Skeletal muscle cell (primary cell): Measurements from ENCODE around the gene ACER1.
A peak's percentile ranks its signal among the peaks of the same experiment; 100 is the strongest.
"Not testable (repeated sequence)": the region's sequence is repeated elsewhere in the genome, so short reads cannot be mapped to it uniquely, and the experiment has no call there.

Experiments used
- DNase-seq: peaks from one replicate; pipeline ENCODE4 v3.0.0-alpha.2; 2010; ENCODE audit warnings: low read depth
- H3K4me3 ChIP-seq: 2 replicates; pipeline ENCODE4 v1.5.1; 2011; ENCODE audit warnings: low read depth, mild to moderate bottlenecking, control low read depth, low read length, moderate library complexity

Gene ACER1

DNA sequence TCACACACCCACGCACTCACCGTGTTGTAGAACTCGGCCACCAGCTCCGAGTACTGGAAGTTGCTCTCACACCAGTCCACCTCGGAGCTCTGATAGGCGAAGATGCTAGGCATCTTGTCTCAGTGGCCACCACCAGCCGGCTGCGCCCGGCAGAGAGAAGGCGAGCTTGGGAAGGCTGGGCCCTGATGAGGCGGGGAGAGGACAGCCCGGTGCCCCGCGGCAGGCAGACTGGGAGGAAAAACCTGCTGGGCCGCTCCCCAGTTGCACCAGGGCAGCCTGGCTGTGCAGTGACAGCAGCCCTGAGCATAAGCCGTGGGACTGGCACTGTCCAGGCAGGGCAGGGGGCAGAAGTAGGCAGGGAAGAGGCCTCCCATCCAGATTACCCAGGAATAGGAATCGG is at the start of gene ACER1:
ACER1 (minus strand) TSS at position 174 of the 400 bp plus-strand sequence; CDS start at position 113, 61 bp downstream.
- H3K4me3 ChIP-seq = no peak within 1 kb of the TSS
- DNase-seq = no peak

GRCh38 chr19:6383188-6383587 is 49.8 kb upstream of the ACER1 start:
- DNase-seq = no peak

GRCh38 chr19:6381030-6381750 is 47.8 kb upstream of the ACER1 start:
- no peak overlapping the region for H3K4me3 ChIP-seq
- no peak for DNase-seq

More at GRCh38 chr19:6383188-6383587, 49.8 kb upstream of the ACER1 start:
- no peak overlapping the region for H3K4me3 ChIP-seq

- no peak for DNase-seq
- H3K4me3 ChIP-seq = no peak overlapping the region
Measured at GRCh38 chr19:6379744-6380143, 46.3 kb upstream of the ACER1 start.

DNA sequence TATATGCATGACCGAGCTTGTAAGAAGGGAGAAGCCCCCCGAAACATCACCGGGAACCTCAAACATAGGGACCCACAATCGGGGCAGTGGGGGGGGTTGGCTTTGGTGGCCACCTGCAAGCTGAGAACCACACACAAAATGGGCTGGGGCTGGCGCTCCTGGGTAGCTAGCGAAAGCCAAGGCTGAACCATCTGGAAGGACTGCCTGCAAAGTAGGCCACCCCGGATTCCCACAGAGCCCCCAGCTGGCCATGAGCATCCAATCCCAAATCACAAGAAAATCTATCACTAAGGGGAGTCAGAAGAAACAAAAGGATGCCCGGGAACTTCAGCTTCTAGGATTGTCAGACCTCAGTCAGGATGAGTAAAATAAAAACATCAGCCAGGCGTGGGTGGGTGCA is 45.1 kb upstream of the ACER1 start:
- no peak overlapping the region for H3K4me3 ChIP-seq

DNA sequence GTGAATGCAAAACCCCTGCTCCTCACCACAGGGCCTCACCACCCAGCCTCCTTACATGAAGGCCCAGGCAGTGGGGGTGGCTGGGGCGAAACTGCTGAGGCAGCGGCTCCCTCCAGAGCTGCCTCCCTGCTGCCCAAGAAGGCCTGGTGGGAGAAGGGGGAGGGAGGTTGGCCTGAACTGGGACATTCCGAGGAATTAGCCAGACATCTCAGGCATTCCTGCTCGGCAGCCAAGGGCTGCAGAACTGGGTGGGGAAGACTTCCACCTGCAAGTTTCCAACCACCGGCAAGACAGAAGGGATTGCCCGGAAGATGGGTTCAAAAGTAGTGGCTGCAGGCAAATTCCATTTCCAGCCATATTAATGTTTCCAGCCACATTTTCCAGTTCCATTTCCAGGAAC is 44.6 kb upstream of the ACER1 start:
- H3K4me3 ChIP-seq = no peak overlapping the region
- no peak for DNase-seq

More for the DNA sequence above, 45.1 kb upstream of the ACER1 start:
- DNase-seq = no peak

GRCh38 chr19:6376512-6377190 is 43.2 kb upstream of the ACER1 start:
- H3K4me3 ChIP-seq = no peak overlapping the region

DNA sequence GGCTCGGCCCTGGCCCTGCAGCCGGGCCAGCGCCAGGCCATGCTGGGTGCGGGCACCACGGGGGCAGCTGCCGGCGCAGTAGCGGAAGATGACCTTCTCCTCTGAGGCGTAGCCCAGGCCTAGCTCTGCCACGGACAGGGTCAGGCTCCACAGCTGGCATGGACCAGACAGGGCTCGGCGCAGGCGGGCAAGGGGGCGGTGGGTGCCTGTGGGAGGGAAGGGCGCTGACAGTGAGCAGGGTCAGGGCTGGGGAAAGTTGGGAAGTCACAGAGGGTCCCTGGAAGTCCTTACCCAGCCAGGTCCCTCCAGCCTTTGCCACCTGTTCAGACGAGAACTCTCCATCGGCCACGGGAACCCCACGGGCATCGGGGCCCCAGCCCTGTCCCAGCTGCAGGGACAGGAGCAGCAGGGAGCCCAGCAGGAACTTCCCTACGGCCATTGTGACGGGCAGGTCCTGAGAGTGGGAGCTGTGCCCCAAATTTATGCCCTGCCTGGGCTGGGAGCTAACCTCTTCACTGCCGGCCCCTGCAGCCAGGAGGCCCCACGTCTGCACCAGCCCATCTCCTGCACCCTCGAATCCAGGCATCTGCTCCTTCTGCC is 42.1 kb upstream of the ACER1 start, which contains the start of gene PSPN:
PSPN (minus strand) TSS at position 523 of the 600 bp plus-strand sequence; CDS start at position 439, 84 bp downstream.
- no peak for DNase-seq
- no peak within 1 kb of the TSS for H3K4me3 ChIP-seq

More at GRCh38 chr19:6376512-6377190, 43.2 kb upstream of the ACER1 start:
- no peak for DNase-seq

DNA sequence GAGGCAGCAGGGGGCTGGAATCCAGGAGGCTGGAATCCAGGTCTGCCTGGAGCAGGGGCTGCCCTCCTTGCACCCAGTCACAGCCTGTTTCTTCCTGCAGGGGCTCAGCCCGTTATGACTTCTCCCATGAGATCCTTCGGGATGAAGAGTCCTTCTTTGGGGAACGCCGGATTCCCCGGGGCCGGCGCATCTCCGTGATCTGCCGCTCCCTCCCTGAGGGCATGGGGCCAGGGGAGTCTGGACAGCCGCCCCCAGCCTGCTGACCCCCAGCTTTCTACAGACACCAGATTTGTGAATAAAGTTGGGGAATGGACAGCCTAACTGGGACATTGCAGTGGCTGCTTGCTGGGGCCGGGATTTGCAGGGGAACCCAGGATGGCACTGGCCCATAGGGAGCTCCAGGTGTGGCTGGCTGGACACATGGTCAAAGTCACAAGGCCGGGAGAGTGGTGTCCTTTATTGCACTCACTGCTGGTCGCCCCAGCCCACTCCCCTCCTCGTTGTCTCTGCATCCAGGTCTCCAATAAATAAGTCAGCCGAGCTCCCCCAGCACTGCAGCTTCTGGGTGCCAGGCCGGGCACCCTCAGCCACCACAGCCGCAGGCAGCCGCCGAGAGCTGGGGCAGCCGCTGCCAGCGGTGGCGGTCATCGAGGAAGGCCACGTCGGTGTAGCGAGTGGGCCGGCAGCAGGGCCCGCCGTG is 41.4 kb upstream of the ACER1 start:
- no peak for DNase-seq
- no peak overlapping the region for H3K4me3 ChIP-seq

DNA sequence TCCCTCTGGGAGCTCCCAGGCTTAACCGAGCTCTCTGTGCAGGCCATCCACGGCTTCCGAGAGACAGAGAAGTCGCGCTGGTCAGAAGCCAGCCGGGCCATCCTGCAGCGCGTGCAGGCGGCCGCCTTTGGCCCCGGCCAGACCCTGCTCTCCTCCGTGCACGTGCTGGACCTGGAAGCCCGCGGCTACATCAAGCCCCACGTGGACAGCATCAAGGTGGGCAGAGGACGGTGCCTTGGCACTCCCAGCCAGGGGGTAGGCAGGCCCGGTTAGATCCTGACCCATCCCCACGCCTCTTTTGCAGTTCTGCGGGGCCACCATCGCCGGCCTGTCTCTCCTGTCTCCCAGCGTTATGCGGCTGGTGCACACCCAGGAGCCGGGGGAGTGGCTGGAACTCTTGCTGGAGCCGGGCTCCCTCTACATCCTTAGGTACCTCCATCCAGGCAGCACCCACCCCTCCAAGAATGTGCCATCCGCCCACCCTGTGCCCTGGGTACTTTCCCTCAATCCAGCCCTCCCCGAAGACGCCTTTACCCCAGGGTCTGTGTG is 40.8 kb upstream of the ACER1 start:
- peak overlapping the region; percentile 52 for H3K4me3 ChIP-seq
- no peak for DNase-seq

DNA sequence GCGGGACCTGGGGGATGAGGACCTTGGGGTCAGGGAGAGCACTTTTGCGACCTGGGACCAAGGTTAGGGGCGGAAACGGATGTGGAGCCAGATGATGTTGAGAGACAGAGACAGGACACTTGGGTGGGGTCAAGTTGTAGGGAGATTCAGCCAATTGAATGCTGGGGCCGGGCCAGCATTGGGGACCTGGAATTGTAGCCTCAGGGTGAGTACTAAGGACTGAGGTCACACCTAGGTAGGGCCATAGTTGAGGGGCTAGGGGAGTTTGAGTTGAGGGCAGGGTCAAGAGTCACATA is 40.3 kb upstream of the ACER1 start:
- H3K4me3 ChIP-seq = peak overlapping the region; percentile 52
- no peak for DNase-seq

- H3K4me3 ChIP-seq = peak overlapping the region; percentile 78
Measured at GRCh38 chr19:6373096-6373812, 39.8 kb upstream of the ACER1 start.

GRCh38 chr19:6372594-6373095 is 39.2 kb upstream of the ACER1 start, which contains the start of gene ALKBH7:
ALKBH7 (plus strand) TSS chr19:6372794; CDS start chr19:6372821, 27 bp downstream.
- H3K4me3 ChIP-seq = peak within 1 kb of the TSS; percentile 78
- peak; percentile 99 for DNase-seq

More at GRCh38 chr19:6373096-6373812, 39.8 kb upstream of the ACER1 start:
- DNase-seq = peak; percentile 95

GRCh38 chr19:6364353-6364752 is 30.9 kb upstream of the ACER1 start:
- no peak overlapping the region for H3K4me3 ChIP-seq
- DNase-seq = no peak

GRCh38 chr19:6362351-6362801 is 29.0 kb upstream of the ACER1 start:
- H3K4me3 ChIP-seq = peak overlapping the region; percentile 69
- no peak for DNase-seq

GRCh38 chr19:6362027-6362350 is 28.6 kb upstream of the ACER1 start:
- H3K4me3 ChIP-seq = peak overlapping the region; percentile 69
- DNase-seq = no peak

GRCh38 chr19:6360857-6361216 is 27.4 kb upstream of the ACER1 start:
- peak overlapping the region; percentile 69 for H3K4me3 ChIP-seq
- DNase-seq = not testable (repeated sequence)

- H3K4me3 ChIP-seq, DNase-seq: not testable (repeated sequence)
Measured at GRCh38 chr19:6360445-6360844, 27.0 kb upstream of the ACER1 start.
